Lower leg skin (tissue), 4 donors: ENCODE data around the gene BUD31. TPM values are rescaled to one million over a fixed set of nuclear protein-coding genes. Genes with fewer than 3 reads are reported as not detected.

Experiments
- DNase-seq, 2 donors: peaks; one replicate each; pipeline ENCODE4 v3.0.0-alpha.2; 2019; ENCODE audit warnings: low spot score in 2 of 2
- H3K4me3 ChIP-seq: fragments of 200-600 bp; sonication (generic); 2 replicates; pipeline ENCODE4 v1.5.1; 2017; ENCODE audit warnings: mild to moderate bottlenecking, low read depth; ENCODE audit not compliant: poor library complexity, severe bottlenecking
- CTCF ChIP-seq, 3 donors: fragments of 450-650 bp; IDR thresholded peaks; one replicate each; pipeline ENCODE4 v1.5.1; 2016; ENCODE audit warnings: antibody characterized with exemption in 3 of 3, mild to moderate bottlenecking in 3 of 3, moderate library complexity in 2 of 3
- POLR2A ChIP-seq, 2 donors: fragments of 450-650 bp; IDR thresholded peaks; one replicate each; pipeline ENCODE4 v1.6.1; 2016 to 2017; ENCODE audit warnings: antibody characterized with exemption in 2 of 2, mild to moderate bottlenecking in 1 of 2, moderate library complexity in 1 of 2
- WGBS, 2 donors: methylation state at CpG; one replicate each; pipeline ENCODE4 v1.1.5; 2018; 5-methylcytosine and 5-hydroxymethylcytosine counted together
- intact Hi-C: fragments of 100-400 bp; cut with DNase I; formaldehyde crosslinking; loops from one replicate; pipeline ENCODE4 v1.15.0; 2023; ENCODE audit warnings: low total_unique reads
- total RNA-seq, 4 donors: library from RNA; depleted of rRNA; stranded (reverse); fragments of >200 nt; gene quantifications; one replicate each; pipeline ENCODE4 v1.1.0, GENCODE V29; 2016

BUD31 gene
- total RNA-seq, 4 donors from 2014 or later, result 48.2 to 71.0 (median 58.5) TPM

- H3K4me3 ChIP-seq, result no peak overlapping the region
- intact Hi-C loops, result no loop called here
- WGBS, 2 donors, result 93 to 97% methylated on average over 16 to 23 of the region's 23 CpGs
- TF ChIP-seq CTCF (IDR thresholded peaks at IDR 0.05) (no peak), POLR2A (IDR thresholded peaks at IDR 0.05) (no peak)
- DNase-seq, result no peak
Measured at GRCh38 chr7:99390941-99391602, 17.7 kb upstream of the BUD31 start.

- no peak for TF ChIP-seq POLR2A (IDR thresholded peaks at IDR 0.05)
- TF ChIP-seq CTCF (IDR thresholded peaks at IDR 0.05), result no peak
- intact Hi-C loops, result no loop called here
- WGBS, 2 donors, result 77 to 80% methylated on average over 8 of the region's 8 CpGs
- DNase-seq, result no peak
- H3K4me3 ChIP-seq, result no peak overlapping the region
Measured at GRCh38 chr7:99392046-99392445, 16.7 kb upstream of the BUD31 start.

GRCh38 chr7:99392659-99393354 lies 16.0 kb upstream of the BUD31 start:
- TF ChIP-seq CTCF (IDR thresholded peaks at IDR 0.05) (no peak), POLR2A (IDR thresholded peaks at IDR 0.05) (no peak)
- DNase-seq, result peak; percentile 80 to 96
- WGBS, 2 donors, result 7 to 8% methylated on average over 56 to 67 of the region's 68 CpGs
- H3K4me3 ChIP-seq, result peak overlapping the region; percentile 15
- intact Hi-C loops, result no loop called here

- no peak for TF ChIP-seq POLR2A (IDR thresholded peaks at IDR 0.05)
- no peak for TF ChIP-seq CTCF (IDR thresholded peaks at IDR 0.05)
- H3K4me3 ChIP-seq, result peak overlapping the region; percentile 15
- intact Hi-C loops, result no loop called here
- 49 to 53% methylated on average over 24 to 29 of the region's 30 CpGs for WGBS, 2 donors
- peak in 1 of 2 donors; percentile 90 for DNase-seq
Measured at GRCh38 chr7:99393355-99394187, 15.2 kb upstream of the BUD31 start.

- TF ChIP-seq POLR2A (IDR thresholded peaks at IDR 0.05) (no peak), CTCF (IDR thresholded peaks at IDR 0.05) (no peak)
- no peak overlapping the region for H3K4me3 ChIP-seq
- WGBS, 2 donors, result 87 to 96% methylated on average over 4 of the region's 4 CpGs
- no peak for DNase-seq
- intact Hi-C loops, result no loop called here
Measured at GRCh38 chr7:99394188-99394502, 14.6 kb upstream of the BUD31 start.
